B cell (primary cell): ENCODE measurements around the gene MPIG6B. TPM values are rescaled to one million over a fixed set of nuclear protein-coding genes. Genes with fewer than 3 reads are reported as not detected.

Experiments
- ATAC-seq: fragments of 200-7000 bp; cut with Tn5 transposase; one replicate; pipeline ENCODE4 v1.10.0; 2021; ENCODE audit warnings: low read depth, mild to moderate bottlenecking, moderate number of reproducible peaks, moderate library complexity
- CTCF ChIA-PET: fragments of 350-600 bp; sonication (Branson Sonifier 250); formaldehyde crosslinking; loops from one replicate; lab custom pipeline; 2021; ENCODE audit warnings: antibody characterized with exemption, inconsistent platforms; lab: Charles Lee
- POLR2A ChIA-PET: fragments of 350-600 bp; sonication (Branson Sonifier 250); formaldehyde crosslinking; loops from one replicate; lab custom pipeline; 2021; ENCODE audit warnings: antibody characterized with exemption; lab: Charles Lee
- DNase-seq: peaks from one replicate; pipeline ENCODE4 v3.0.0; 2013
- H2AFZ ChIP-seq: 2 replicates; pipeline ENCODE4 v1.6.1; 2012; ENCODE audit warnings: mild to moderate bottlenecking, low read depth, low read length; ENCODE audit not compliant: insufficient read depth, poor library complexity, severe bottlenecking
- H3K27ac ChIP-seq, 2 donors: 1 replicate in 1 of 2; 2 replicates in 1 of 2; pipeline ENCODE4 v1.5.1; 2012 to 2013; ENCODE audit warnings: low read length in 2 of 2, mild to moderate bottlenecking in 2 of 2, moderate library complexity in 1 of 2
- H3K27me3 ChIP-seq, 4 experiments: fragments of 200-600 bp in 1 of 4; sonication (generic) in 1 of 4; replicated peaks in 1 of 4; 1 replicate in 2 of 4; 2 replicates in 2 of 4; pipeline versions ENCODE4 v1.6.1 to v1.7.0; 2013 to 2016; ENCODE audit warnings: low read length in 3 of 4, mild to moderate bottlenecking in 2 of 4, mixed read lengths in 1 of 4, moderate library complexity in 1 of 4; ENCODE audit not compliant: insufficient read depth in 4 of 4, control insufficient read depth in 3 of 4; ENCODE audit errors: control extremely low read depth in 1 of 4
- H3K36me3 ChIP-seq, 2 experiments: replicated peaks in 1 of 2; 1 replicate in 1 of 2; 2 replicates in 1 of 2; pipeline versions ENCODE4 v1.6.1 to v1.7.1; 2013; ENCODE audit warnings: low read length in 1 of 2; ENCODE audit not compliant: insufficient read depth in 2 of 2, control insufficient read depth in 1 of 2; ENCODE audit errors: control extremely low read depth in 1 of 2, extremely low read depth in 1 of 2
- H3K4me1 ChIP-seq, 2 donors: fragments of 200-600 bp in 1 of 2; sonication (generic) in 1 of 2; 1 replicate in 1 of 2; 2 replicates in 1 of 2; pipeline versions ENCODE4 v1.5.1 to v1.6.1; 2013 to 2017; ENCODE audit warnings: low read length in 2 of 2; ENCODE audit not compliant: control insufficient read depth in 2 of 2, insufficient read depth in 2 of 2
- H3K4me2 ChIP-seq: replicated peaks from 2 replicates; pipeline ENCODE3; 2012; ENCODE audit warnings: mild to moderate bottlenecking, low read depth, low read length; ENCODE audit not compliant: poor library complexity, severe bottlenecking
- H3K4me3 ChIP-seq, 5 experiments: fragments of 200-600 bp in 1 of 5; sonication (generic) in 1 of 5; 1 replicate in 3 of 5; 2 replicates in 2 of 5; pipeline versions ENCODE4 v1.5.1 to v1.7.0; 2011 to 2016; ENCODE audit warnings: low read length in 4 of 5, mild to moderate bottlenecking in 4 of 5, low read depth in 2 of 5, control low read depth in 1 of 5, moderate library complexity in 1 of 5; ENCODE audit not compliant: insufficient read depth in 1 of 5; ENCODE audit errors: control extremely low read depth in 1 of 5, extremely low read depth in 1 of 5
- H3K79me2 ChIP-seq: fragments of 200-600 bp; sonication (generic); one replicate; pipeline ENCODE4 v1.6.0; 2016; ENCODE audit warnings: low read length; ENCODE audit not compliant: control insufficient read depth, insufficient read depth
- H3K9ac ChIP-seq: fragments of 200-600 bp; sonication (generic); 2 replicates; pipeline ENCODE4 v1.6.1; 2017; ENCODE audit warnings: mild to moderate bottlenecking, low read length, moderate library complexity
- H3K9me3 ChIP-seq, 3 donors: one replicate each; pipeline versions ENCODE4 v1.6.1 to v1.7.1; 2013; ENCODE audit warnings: low read length in 2 of 3; ENCODE audit not compliant: control insufficient read depth in 2 of 3, insufficient read depth in 1 of 3; ENCODE audit errors: control extremely low read depth in 1 of 3
- H4K20me1 ChIP-seq: 2 replicates; pipeline ENCODE4 v1.6.0; 2012; ENCODE audit warnings: mild to moderate bottlenecking, low read length; ENCODE audit not compliant: insufficient read depth, control insufficient read depth, poor library complexity, severe bottlenecking
- H3K27ac Mint-ChIP-seq: one replicate; pipeline ENCODE4 v1.8.0; 2021; ENCODE audit warnings: mixed read lengths
- H3K27me3 Mint-ChIP-seq: one replicate; pipeline ENCODE4 v1.8.0; 2021; ENCODE audit warnings: mixed read lengths
- H3K4me1 Mint-ChIP-seq: one replicate; pipeline ENCODE4 v1.8.0; 2021; ENCODE audit warnings: mixed read lengths
- H3K4me3 Mint-ChIP-seq: one replicate; pipeline ENCODE4 v1.8.0; 2021; ENCODE audit warnings: mixed read lengths
- H3K9me3 Mint-ChIP-seq: one replicate; pipeline ENCODE4 v1.8.0; 2022; ENCODE audit warnings: mixed read lengths; ENCODE audit not compliant: insufficient read depth
- EZH2 ChIP-seq: IDR thresholded peaks from 2 replicates; pipeline ENCODE4 v1.6.1; 2012; ENCODE audit warnings: borderline replicate concordance, low read depth, mild to moderate bottlenecking, moderate library complexity, low read length; ENCODE audit not compliant: insufficient read depth, poor library complexity, severe bottlenecking
- WGBS: methylation state at CpG from one replicate; pipeline ENCODE4 v1.1.5; 2013; ENCODE audit warnings: missing lambda C conversion rate; ENCODE audit not compliant: insufficient coverage; 5-methylcytosine and 5-hydroxymethylcytosine counted together
- intact Hi-C: fragments of 100-400 bp; cut with micrococcal nuclease; formaldehyde crosslinking; loops from one replicate; pipeline ENCODE4 v1.10.0; 2022
- polyA plus RNA-seq: library from polyadenylated mRNA; depleted of rRNA; stranded (reverse); fragments of >200 nt; gene quantifications from 2 replicates; pipeline ENCODE4 v1.2.3, GENCODE V29; 2012
- total RNA-seq, 2 donors: library from RNA; stranded (reverse); fragments of 120-200 nt in 1 of 2; gene quantifications; 1 replicate in 1 of 2; 2 replicates in 1 of 2; pipeline versions ENCODE4 v1.2.3 to v1.2.4, GENCODE V29; 2013 to 2022
- TF ChIP-seq, protein P1 (sequence below): fragments of 200-600 bp; IDR thresholded peaks from one replicate; pipeline ENCODE4 v1.8.0; 2022; ENCODE audit warnings: antibody characterized with exemption, mild to moderate bottlenecking

MPIG6B gene
- total and polyA plus RNA-seq, 2 donors (not counting 1 experiment from before 2014, with no cell fraction given): 0.54 to 1.6 TPM

DNA sequence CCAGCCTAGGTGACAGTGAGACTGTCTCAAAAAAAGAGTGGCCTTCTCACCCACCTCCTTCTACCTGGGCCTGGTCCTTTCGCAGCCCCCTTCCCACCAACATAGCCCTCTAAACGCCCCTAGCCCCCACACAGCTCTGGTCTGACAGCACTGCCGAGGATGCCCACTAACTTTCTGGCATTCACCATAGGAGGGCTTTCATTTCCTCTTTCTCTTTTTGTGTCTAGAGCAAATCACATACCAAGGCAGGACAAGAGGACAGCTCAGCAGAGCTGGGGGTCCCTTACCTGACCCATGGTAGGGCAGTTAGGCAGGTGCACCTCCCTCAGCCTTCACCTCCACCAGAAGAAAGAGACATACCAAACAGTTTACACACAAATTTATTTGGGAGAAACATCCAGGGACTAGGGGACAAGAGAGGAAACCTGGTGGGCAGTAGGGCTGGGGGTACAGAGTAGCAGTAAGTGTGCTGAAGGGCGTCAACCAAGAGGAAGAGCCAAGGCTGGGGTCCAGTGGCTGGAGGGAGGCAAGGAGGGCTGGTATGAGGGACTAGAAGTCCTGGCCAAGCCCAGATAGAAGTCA is 46.8 kb upstream of the MPIG6B start:
- H3K4me3 Mint-ChIP-seq: no peak overlapping the region
- ChIA-PET POLR2A (interaction anchor here (0.5 kb wide), 2 partner anchors 211 to 1182 kb away, joined by 3 read pairs; no protein-coding TSS in a partner anchor), CTCF (interaction anchor here (1.3 kb wide), 1 partner anchor 53 kb away, joined by 4 read pairs; the partner anchor contains the start of gene DDAH2)
- peak overlapping the region; percentile 65 for H3K27ac Mint-ChIP-seq
- TF ChIP-seq EZH2: no peak
- TF ChIP-seq, protein P1, sequence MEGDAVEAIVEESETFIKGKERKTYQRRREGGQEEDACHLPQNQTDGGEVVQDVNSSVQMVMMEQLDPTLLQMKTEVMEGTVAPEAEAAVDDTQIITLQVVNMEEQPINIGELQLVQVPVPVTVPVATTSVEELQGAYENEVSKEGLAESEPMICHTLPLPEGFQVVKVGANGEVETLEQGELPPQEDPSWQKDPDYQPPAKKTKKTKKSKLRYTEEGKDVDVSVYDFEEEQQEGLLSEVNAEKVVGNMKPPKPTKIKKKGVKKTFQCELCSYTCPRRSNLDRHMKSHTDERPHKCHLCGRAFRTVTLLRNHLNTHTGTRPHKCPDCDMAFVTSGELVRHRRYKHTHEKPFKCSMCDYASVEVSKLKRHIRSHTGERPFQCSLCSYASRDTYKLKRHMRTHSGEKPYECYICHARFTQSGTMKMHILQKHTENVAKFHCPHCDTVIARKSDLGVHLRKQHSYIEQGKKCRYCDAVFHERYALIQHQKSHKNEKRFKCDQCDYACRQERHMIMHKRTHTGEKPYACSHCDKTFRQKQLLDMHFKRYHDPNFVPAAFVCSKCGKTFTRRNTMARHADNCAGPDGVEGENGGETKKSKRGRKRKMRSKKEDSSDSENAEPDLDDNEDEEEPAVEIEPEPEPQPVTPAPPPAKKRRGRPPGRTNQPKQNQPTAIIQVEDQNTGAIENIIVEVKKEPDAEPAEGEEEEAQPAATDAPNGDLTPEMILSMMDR: no peak
- no peaks in the 10 kb centered on the region for H3K9me3 Mint-ChIP-seq
- H2AFZ ChIP-seq: peak overlapping the region; percentile 18
- no peaks in the 10 kb centered on the region for H3K27me3 ChIP-seq
- no peaks in the 10 kb centered on the region for H3K27me3 Mint-ChIP-seq
- no peaks in the 10 kb centered on the region for H4K20me1 ChIP-seq
- WGBS: 62% methylated on average over 4 of the region's 4 CpGs
- DNase-seq (peak; percentile 47), ATAC-seq (no peak)
- no peak overlapping the region for H3K4me3 ChIP-seq
- no peaks in the 10 kb centered on the region for H3K79me2 ChIP-seq
- no peaks in the 10 kb centered on the region for H3K9me3 ChIP-seq
- H3K4me1 Mint-ChIP-seq: peaks cover 34% of the 10 kb centered on the region
- peak overlapping the region; percentile 41 for H3K4me2 ChIP-seq
- H3K9ac ChIP-seq: no peak overlapping the region
- H3K36me3 ChIP-seq: peaks cover 5 to 11% of the 10 kb centered on the region in 2 experiments
- no peak overlapping the region for H3K27ac ChIP-seq
- peaks cover 11 to 24% of the 10 kb centered on the region in 2 donors for H3K4me1 ChIP-seq
- intact Hi-C loops: no loop called here

DNA sequence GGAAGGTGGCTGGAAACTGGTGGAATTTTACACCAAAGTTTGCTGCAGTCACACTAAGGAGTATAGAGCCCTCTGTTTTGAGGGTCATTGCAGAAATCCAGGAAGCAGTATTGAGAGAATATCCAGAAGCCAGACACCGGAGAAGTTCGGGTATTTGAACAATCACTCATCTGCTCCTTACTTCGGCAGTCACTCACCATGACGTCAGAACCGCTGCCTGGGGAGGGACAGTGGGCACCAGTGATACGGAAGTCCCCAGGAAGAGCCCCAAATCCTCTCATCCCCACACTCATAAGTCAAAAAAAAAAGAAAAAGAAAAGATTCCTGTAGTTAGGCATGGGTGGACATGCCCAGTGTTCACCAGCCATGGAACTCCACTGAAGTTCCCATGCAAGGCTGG is 46.3 kb upstream of the MPIG6B start:
- ChIA-PET POLR2A (no interaction called here), CTCF (interaction anchor here (1.6 to 3.3 kb wide), 2 partner anchors 126 to 187 kb away, joined by 7 to 11 read pairs; no protein-coding TSS in a partner anchor)
- no peaks in the 10 kb centered on the region for H4K20me1 ChIP-seq
- H3K4me3 ChIP-seq: no peak overlapping the region
- no peaks in the 10 kb centered on the region for H3K79me2 ChIP-seq
- Mint-ChIP-seq H3K27ac (no peak overlapping the region), H3K4me3 (no peak overlapping the region), H3K9me3 (no peaks in the 10 kb centered on the region), H3K27me3 (no peaks in the 10 kb centered on the region), H3K4me1 (peaks cover 39% of the 10 kb centered on the region)
- 92% methylated on average over 2 of the region's 6 CpGs for WGBS
- peaks cover 5 to 7% of the 10 kb centered on the region in 2 experiments for H3K36me3 ChIP-seq
- H3K9me3 ChIP-seq: no peaks in the 10 kb centered on the region
- peaks cover 15 to 29% of the 10 kb centered on the region in 2 donors for H3K4me1 ChIP-seq
- TF ChIP-seq EZH2: no peak
- TF ChIP-seq, protein P1: no peak
- DNase-seq (no peak), ATAC-seq (no peak)
- H3K27ac ChIP-seq: no peak overlapping the region
- H2AFZ ChIP-seq: no peak overlapping the region
- H3K4me2 ChIP-seq: no peak overlapping the region
- intact Hi-C loops: no loop called here
- no peak overlapping the region for H3K9ac ChIP-seq
- no peaks in the 10 kb centered on the region for H3K27me3 ChIP-seq
